ENCODE data around the gene RBPMS2. TPM values are rescaled to one million over a fixed set of nuclear protein-coding genes. Genes with fewer than 3 reads are reported as not detected.
A peak's percentile ranks its signal among the peaks of the same experiment; 100 is the strongest.

Gene RBPMS2
- total and polyA plus RNA-seq, 5 experiments from 2014 or later, result not detected

DNA sequence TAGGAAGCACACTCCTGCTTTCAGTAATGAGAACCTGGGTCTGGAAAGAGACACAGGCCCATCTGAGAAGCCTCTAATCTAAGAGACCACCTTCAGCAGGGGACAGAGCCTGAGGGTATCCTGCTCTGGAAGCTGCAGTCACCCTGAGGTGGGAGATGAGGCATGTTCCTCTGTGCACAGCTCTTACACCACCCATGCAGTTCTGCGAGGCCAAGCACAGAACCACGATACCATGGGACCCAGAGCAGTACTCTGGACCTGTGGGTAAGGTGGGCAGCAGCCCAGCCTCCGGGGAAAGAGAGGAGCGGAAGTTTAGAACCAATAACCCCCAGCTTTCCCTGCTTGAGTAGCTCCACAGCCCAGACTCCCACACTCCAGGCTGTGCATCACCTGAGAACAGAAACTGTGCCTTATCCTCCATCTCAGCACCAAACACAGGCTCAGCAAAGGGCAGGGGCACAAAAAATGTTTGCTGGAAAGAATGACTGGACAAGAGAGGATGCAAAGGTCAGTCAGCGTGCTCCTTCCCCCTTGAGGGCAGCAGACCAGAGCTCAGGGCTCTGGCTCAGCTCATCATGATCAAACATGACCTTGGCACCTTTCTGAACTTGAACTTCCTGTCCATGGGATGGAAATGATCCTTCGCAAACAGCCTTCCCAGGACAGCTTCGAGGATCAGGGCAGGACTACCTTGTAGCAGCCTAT is 43.1 kb downstream of the RBPMS2 start:
- H3K9me3 Mint-ChIP-seq, result no peaks in the 10 kb centered on the region
- H3K4me1 Mint-ChIP-seq, result peaks cover 7 to 15% (median 9%) of the 10 kb centered on the region in 4 donors
- no peak overlapping the region for H3K4me3 Mint-ChIP-seq
- DNase-seq (no peak), ATAC-seq (no peak)
- no peaks in the 10 kb centered on the region for H3K36me3 Mint-ChIP-seq
- POLR2A ChIA-PET, result interaction anchor here (0.8 to 1.8 kb wide), 3 partner anchors 47 to 174 kb away, joined by 3 to 5 read pairs (median 3); no protein-coding TSS in a partner anchor
- no peak overlapping the region for H3K27ac Mint-ChIP-seq
- peaks cover 0 to 3% (median 2%) of the 10 kb centered on the region in 5 donors for H3K27me3 Mint-ChIP-seq

DNA sequence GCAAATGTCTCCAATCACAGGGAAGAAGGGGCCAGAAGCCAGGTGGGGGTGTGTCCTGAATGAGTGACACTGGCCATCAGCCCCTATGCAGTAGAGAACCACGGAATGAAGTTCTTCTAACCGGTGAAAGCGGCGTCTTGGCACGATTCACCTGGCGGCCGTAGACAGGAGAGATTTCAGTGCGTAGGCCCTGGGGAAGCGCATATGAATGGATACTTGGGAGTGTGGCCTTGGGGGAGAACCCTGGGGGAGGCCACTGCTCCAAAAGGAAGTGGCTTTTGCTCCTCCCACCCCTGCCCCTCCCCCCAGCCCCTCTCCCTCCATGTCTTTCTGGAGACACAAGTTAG is 43.6 kb downstream of the RBPMS2 start:
- Mint-ChIP-seq H3K27ac (no peak overlapping the region), H3K4me3 (no peak overlapping the region), H3K27me3 (peaks cover 0 to 3% (median 2%) of the 10 kb centered on the region in 5 donors), H3K36me3 (no peaks in the 10 kb centered on the region), H3K4me1 (peaks cover 7 to 15% (median 9%) of the 10 kb centered on the region in 4 donors), H3K9me3 (no peaks in the 10 kb centered on the region)
- POLR2A ChIA-PET, result interaction anchor here (0.8 to 1.8 kb wide), 2 partner anchors 162 to 175 kb away, joined by 3 to 5 read pairs; no protein-coding TSS in a partner anchor
- no peak for ATAC-seq
- DNase-seq, result no peak

DNA sequence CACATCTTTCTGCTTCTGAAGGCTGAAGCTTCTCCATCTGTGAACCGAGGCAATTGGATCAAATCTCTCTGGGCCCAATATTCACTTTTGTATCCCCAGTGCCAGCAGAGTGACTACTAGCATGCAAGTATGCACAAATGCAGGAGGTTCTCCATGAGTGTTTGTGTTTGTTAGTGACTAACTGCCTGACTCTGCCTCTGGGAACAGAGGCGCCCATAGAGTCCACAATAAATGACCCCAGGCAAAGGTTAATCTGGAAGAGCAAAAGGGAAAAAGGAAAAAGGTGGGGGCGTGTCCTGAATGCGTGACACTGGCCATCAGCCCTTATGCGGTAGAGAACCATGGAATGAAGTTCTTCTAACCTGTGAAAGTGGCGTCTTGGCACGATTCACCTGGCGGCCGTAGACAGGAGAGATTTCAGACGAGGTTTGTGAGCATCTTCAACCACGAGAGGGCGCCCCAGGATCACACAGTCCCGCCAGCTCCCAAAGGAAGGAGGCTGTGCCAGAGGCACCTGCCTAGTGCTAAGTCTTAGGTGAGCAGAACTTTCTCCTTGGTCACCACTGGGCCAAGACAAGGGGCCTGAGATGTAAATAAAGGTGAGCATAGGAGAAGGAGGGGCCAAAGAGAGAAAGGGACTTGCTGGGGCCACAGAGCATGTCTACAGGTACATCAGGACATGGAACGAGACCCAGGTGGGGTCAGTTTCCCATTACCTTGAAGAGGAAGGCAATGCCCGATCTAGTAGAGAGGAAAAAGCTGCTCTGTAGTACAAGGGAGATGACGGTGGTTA is 44.2 kb downstream of the RBPMS2 start:
- peak; percentile 82 to 86 for ATAC-seq
- Mint-ChIP-seq H3K9me3 (no peaks in the 10 kb centered on the region), H3K27me3 (peaks cover 0 to 4% (median 2%) of the 10 kb centered on the region in 5 donors), H3K4me1 (peaks cover 7 to 15% (median 9%) of the 10 kb centered on the region in 4 donors), H3K27ac (peak overlapping the region in 1 of 10 donors; percentile 22), H3K4me3 (no peak overlapping the region), H3K36me3 (no peaks in the 10 kb centered on the region)
- peak; percentile 72 to 90 (median 80) for DNase-seq
- POLR2A ChIA-PET, result interaction anchor here (0.8 to 1.8 kb wide), 2 partner anchors 162 to 175 kb away, joined by 3 to 5 read pairs; no protein-coding TSS in a partner anchor

DNA sequence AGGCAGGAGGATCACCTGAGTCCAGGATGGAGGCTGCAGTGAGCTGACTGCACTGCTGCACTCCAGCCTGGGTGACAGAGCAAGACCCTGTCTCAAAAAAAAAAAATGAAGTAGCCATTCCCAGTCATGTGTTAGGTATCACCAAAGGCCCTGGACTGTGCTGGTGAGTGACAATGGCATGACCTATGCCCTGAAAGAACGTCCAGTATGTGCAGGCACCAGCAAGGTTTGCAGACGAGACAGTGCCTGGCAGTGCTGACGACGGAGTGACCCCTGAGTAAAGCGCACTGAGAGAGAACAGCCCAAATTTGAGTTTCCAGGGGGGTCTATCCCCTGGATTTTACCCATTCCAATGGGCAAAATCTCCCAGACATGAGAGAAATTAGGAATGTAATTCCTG is 45.2 kb downstream of the RBPMS2 start:
- DNase-seq, result no peak

DNA sequence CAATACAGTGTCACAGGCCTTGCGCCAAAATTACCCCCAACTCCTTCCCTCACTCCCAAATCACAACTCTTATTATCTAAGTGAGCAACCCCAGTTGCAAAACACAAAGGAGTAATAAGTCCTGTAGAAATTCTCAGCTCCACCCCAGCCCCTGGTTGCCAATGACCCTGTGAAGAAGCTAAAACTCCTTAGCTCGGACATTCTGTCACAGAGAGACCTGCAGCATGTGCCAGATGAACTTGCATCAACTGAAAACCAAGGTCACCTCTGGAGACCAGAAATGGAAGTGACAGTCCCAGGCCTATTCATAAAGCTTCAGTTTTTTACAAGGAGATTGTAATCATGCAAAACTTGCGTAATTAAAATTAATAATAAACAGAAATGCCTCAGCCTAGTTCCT is 55.2 kb downstream of the RBPMS2 start:
- Mint-ChIP-seq H3K36me3 (no peaks in the 10 kb centered on the region), H3K27ac (peak overlapping the region in 4 of 10 donors; percentile 28 to 60 (median 44)), H3K4me1 (peaks cover 16 to 22% (median 19%) of the 10 kb centered on the region in 4 donors), H3K27me3 (no peaks in the 10 kb centered on the region), H3K4me3 (peak overlapping the region in 1 of 10 donors; percentile 18), H3K9me3 (no peaks in the 10 kb centered on the region)
- DNase-seq (no peak), ATAC-seq (no peak)
- POLR2A ChIA-PET, result no interaction called here

More for the DNA sequence above, 45.2 kb downstream of the RBPMS2 start:
- Mint-ChIP-seq H3K27ac (no peak overlapping the region), H3K36me3 (no peaks in the 10 kb centered on the region), H3K4me3 (peak overlapping the region in 1 of 10 donors; percentile 51), H3K27me3 (peaks cover 0 to 5% (median 2%) of the 10 kb centered on the region in 5 donors), H3K4me1 (peaks cover 7 to 15% (median 9%) of the 10 kb centered on the region in 4 donors), H3K9me3 (no peaks in the 10 kb centered on the region)
- POLR2A ChIA-PET, result no interaction called here
- ATAC-seq, result no peak

DNA sequence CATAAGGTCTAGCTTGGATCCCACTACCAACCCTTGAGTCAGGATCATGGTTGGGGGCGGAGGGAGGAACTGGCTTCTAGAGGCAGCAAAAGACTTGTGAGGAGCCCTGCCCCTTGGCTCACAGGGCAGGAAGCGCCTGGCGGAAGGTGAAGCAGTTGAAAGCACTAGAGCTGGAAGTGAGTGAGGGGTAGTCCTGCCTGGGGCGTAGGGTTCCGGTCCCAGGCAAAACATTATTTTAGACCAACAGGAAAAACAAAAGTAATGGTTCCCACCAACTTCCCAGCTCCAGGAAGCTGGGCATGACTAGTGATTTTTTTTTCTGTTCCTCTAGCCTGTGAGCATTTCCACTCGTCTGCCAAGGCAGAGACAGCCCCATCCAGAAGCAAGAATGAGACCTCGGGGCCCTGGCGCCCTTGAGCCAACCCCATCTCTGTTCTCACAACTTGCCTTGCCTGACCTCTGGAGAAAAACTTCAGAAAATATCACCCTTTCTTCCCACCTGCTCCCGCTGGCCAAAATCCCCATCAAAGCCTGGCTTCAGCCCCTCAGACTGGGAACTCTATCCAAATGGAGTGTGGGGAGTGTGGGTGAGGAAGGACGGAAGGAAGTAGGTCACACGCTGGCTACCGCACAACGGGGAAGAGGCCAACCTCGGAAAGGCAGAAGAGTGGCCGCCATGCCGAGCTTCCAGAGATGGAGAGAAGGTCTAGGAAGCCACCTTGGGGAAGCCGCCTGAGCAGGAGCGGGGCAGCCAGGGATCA is 57.5 kb downstream of the RBPMS2 start:
- Mint-ChIP-seq H3K9me3 (no peaks in the 10 kb centered on the region), H3K27ac (peak overlapping the region; percentile 36 to 94 (median 86)), H3K4me3 (peak overlapping the region in 8 of 10 donors; percentile 36 to 68 (median 58)), H3K27me3 (no peaks in the 10 kb centered on the region), H3K4me1 (peaks cover 16 to 22% (median 19%) of the 10 kb centered on the region in 4 donors), H3K36me3 (no peaks in the 10 kb centered on the region)
- DNase-seq, result peak in 5 of 10 donors; percentile 4 to 43 (median 18)
- ATAC-seq, result peak; percentile 81 to 92
- POLR2A ChIA-PET, result interaction anchor here (0.5 to 1.8 kb wide), 6 partner anchors 11 to 554 kb away, joined by 3 to 5 read pairs (median 3); no protein-coding TSS in a partner anchor

DNA sequence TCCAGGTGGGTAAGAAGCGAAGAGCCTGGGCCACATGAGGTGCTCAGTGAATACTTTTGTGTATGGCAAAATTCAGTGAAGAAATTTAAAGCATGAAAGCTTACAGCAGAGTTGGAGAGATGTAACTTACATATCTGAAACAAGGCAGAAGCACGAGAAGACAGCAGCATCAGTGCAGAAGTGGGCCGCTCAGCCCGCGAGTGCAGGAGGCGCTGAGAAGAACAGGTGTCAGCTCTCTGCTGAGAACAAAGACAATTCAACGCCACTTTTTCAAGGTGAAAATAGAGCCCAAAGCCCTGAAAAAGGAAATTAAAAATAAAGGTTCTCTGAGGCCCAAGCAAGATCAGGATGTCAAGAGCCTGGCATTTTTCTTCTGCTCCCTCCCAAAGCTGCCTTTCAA is 58.3 kb downstream of the RBPMS2 start:
- H3K27me3 Mint-ChIP-seq, result no peaks in the 10 kb centered on the region
- H3K9me3 Mint-ChIP-seq, result no peaks in the 10 kb centered on the region
- H3K27ac Mint-ChIP-seq, result peak overlapping the region; percentile 36 to 94 (median 86)
- H3K4me1 Mint-ChIP-seq, result peaks cover 16 to 22% (median 19%) of the 10 kb centered on the region in 4 donors
- DNase-seq, result peak in 1 of 10 donors; percentile 24
- H3K36me3 Mint-ChIP-seq, result no peaks in the 10 kb centered on the region
- H3K4me3 Mint-ChIP-seq, result peak overlapping the region in 8 of 10 donors; percentile 22 to 70 (median 58)
- peak; percentile 53 to 61 for ATAC-seq
- POLR2A ChIA-PET, result interaction anchor here (1.0 to 1.8 kb wide), 5 partner anchors 11 to 554 kb away, joined by 3 to 5 read pairs (median 3); no protein-coding TSS in a partner anchor

DNA sequence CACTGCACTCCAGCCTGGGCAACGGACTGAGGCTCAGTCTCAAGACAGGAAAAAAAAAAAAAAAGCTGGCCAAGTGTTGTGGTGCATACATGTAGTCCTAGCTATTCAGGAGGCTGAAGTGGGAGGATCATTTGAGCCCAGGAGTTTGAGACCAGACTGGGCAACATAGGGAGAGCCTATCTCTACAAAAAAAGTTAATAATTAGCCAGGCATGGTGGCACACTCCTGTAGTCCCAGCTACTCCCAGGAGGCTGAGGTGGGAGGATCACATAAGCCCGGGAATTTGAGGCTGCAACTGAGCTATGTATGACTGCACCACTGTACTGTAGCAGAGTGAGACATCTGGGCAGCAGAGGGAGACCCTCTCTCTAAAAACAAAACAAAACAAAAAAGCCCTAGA is 58.9 kb downstream of the RBPMS2 start:
- POLR2A ChIA-PET, result interaction anchor here (0.6 to 1.8 kb wide), 3 partner anchors 10 to 110 kb away, joined by 3 to 5 read pairs (median 4); no protein-coding TSS in a partner anchor

DNA sequence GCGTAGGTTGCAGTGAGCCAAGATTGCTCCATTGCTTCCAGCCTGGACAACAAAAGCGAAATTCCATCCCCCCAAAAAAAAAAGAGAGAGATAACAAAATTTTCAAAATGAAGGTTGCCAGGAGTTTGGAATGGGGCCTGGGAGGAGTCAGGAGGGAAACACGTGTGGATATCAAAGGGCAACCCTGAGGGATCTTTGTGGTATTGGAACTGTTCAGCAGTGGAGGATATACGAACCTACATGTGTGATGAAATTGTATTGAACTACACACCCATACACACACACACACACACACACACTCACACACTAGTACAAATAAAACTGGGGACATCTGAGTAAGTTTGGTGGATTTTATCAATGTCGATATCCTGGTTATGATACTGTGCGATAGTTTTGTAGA is 61.8 kb downstream of the RBPMS2 start:
- H3K27ac Mint-ChIP-seq, result no peak overlapping the region
- no peaks in the 10 kb centered on the region for H3K9me3 Mint-ChIP-seq
- POLR2A ChIA-PET, result interaction anchor here (0.6 kb wide), 1 partner anchor 9 kb away, joined by 3 read pairs; no protein-coding TSS in a partner anchor
- DNase-seq, result no peak
- H3K27me3 Mint-ChIP-seq, result no peaks in the 10 kb centered on the region
- H3K4me3 Mint-ChIP-seq, result no peak overlapping the region
- no peaks in the 10 kb centered on the region for H3K36me3 Mint-ChIP-seq
- ATAC-seq, result no peak
- H3K4me1 Mint-ChIP-seq, result peaks cover 16 to 20% (median 19%) of the 10 kb centered on the region in 4 donors

More for the DNA sequence above, 58.9 kb downstream of the RBPMS2 start:
- Mint-ChIP-seq H3K4me3 (no peak overlapping the region), H3K4me1 (peaks cover 16 to 22% (median 19%) of the 10 kb centered on the region in 4 donors), H3K9me3 (no peaks in the 10 kb centered on the region), H3K36me3 (no peaks in the 10 kb centered on the region), H3K27me3 (no peaks in the 10 kb centered on the region), H3K27ac (peak overlapping the region in 4 of 10 donors; percentile 70 to 92 (median 84))
- DNase-seq, result no peak
- no peak for ATAC-seq

DNA sequence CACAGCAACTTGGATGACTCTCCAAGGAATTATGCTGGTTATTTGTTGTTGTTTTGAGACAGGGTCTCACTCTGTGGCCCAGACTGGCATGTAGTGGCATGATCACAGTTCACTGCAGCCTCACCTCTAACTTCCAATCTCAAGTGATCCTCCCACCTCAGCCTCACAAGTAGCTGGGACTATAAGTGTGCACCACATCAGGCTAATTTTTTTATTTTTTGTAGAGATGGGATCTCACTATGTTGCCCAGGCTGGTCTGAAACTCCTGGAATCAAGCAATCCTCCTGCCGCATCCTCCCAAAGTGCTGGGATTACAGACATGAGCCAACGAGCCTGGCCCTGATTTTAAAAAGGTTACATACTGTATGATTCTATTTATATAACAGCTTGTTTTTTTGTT is 63.0 kb downstream of the RBPMS2 start:
- peaks cover 0 to 1% (median 0%) of the 10 kb centered on the region in 3 donors for H3K36me3 Mint-ChIP-seq
- POLR2A ChIA-PET, result interaction anchor here (0.6 kb wide), 2 partner anchors 32 to 217 kb away, joined by 3 to 4 read pairs; no protein-coding TSS in a partner anchor
- no peak for ATAC-seq
- H3K4me1 Mint-ChIP-seq, result peaks cover 7 to 8% (median 7%) of the 10 kb centered on the region in 4 donors
- no peaks in the 10 kb centered on the region for H3K9me3 Mint-ChIP-seq
- no peaks in the 10 kb centered on the region for H3K27me3 Mint-ChIP-seq
- no peak overlapping the region for H3K27ac Mint-ChIP-seq
- H3K4me3 Mint-ChIP-seq, result no peak overlapping the region
- DNase-seq, result no peak

DNA sequence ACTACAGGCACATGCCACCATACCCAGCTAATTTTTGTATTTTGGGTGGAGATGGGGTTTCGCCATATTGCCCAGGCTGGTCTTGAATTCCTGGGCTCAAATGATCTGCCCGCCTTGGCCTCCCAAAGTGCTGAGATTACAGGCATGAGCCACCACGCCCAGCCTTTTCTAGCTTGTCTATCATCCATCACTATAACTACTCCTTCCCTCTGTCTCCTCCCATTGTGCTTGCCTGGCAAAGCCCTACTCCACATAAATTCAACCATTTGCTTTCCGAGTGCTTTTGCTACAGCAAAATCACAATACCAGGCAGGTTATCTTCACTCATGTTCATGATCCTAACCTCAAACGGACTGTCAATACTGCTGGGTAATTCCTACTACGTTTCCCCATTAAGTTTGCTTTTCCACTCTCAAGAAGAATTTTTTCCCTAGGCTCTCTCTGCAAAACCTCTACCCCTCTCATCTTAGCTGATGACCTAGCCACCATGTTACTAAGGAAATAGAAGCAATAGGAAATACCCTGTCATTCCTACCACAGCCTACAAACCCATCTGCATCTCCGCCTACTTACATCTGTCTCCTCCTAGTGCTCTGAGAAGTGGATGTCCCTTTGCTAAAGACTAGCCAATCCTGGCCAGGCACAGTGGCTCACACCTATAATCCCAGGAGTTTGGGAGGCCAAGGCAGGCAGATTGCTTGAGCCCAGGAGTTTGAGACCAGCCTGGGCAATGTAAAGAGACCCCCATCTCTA is 64.5 kb downstream of the RBPMS2 start:
- POLR2A ChIA-PET, result interaction anchor here (1.2 kb wide), 1 partner anchor 11 kb away, joined by 4 read pairs; no protein-coding TSS in a partner anchor
- ATAC-seq, result no peak
- no peaks in the 10 kb centered on the region for H3K9me3 Mint-ChIP-seq

More for the DNA sequence above, 64.5 kb downstream of the RBPMS2 start:
- Mint-ChIP-seq H3K27ac (no peak overlapping the region), H3K36me3 (peaks cover 0 to 1% (median 0%) of the 10 kb centered on the region in 3 donors), H3K27me3 (no peaks in the 10 kb centered on the region), H3K4me3 (no peak overlapping the region), H3K4me1 (peaks cover 0 to 2% (median 0%) of the 10 kb centered on the region in 4 donors)
- no peak for DNase-seq

All from naive thymus-derived CD8-positive, alpha-beta T cell (primary cell).